NT2/D1 (cell line): ENCODE results near the gene SPACA6.

Experiments used
- DNase-seq: peaks from one replicate; pipeline ENCODE4 v3.0.0-alpha.2; 2011; ENCODE audit warnings: low read depth, low spot score
- H3K27me3 ChIP-seq: 2 replicates; pipeline ENCODE4 v1.6.0; 2011; ENCODE audit warnings: mild to moderate bottlenecking; ENCODE audit not compliant: insufficient read length, insufficient read depth
- H3K36me3 ChIP-seq: 2 replicates; pipeline ENCODE4 v1.6.1; 2011; ENCODE audit warnings: mild to moderate bottlenecking, low read length, mixed read lengths; ENCODE audit not compliant: insufficient read depth, insufficient read length
- H3K4me1 ChIP-seq: 2 replicates; pipeline ENCODE4 v1.5.1; 2011; ENCODE audit not compliant: insufficient read depth, insufficient read length
- H3K4me3 ChIP-seq: 2 replicates; pipeline ENCODE4 v1.5.1; 2011; ENCODE audit warnings: low read depth; ENCODE audit not compliant: insufficient read length
- H3K9ac ChIP-seq: 2 replicates; pipeline ENCODE4 v1.6.0; 2011; ENCODE audit warnings: low read depth; ENCODE audit not compliant: insufficient read length
- H3K9me3 ChIP-seq: 2 replicates; pipeline ENCODE4 v1.5.1; 2011; ENCODE audit warnings: mild to moderate bottlenecking, low read length; ENCODE audit not compliant: insufficient read depth
- SUZ12 ChIP-seq: IDR thresholded peaks from 2 replicates; pipeline ENCODE4 v1.6.1; 2011; ENCODE audit not compliant: insufficient read length, insufficient read depth; ENCODE audit errors: extremely low read depth
- YY1 ChIP-seq: IDR thresholded peaks from 2 replicates; pipeline ENCODE4 v1.6.1; 2011; ENCODE audit not compliant: insufficient read length, insufficient read depth
- ZNF274 ChIP-seq: IDR thresholded peaks from 2 replicates; pipeline ENCODE4 v1.6.1; 2011; ENCODE audit warnings: mild to moderate bottlenecking, low read depth, low read length

Gene SPACA6

DNA sequence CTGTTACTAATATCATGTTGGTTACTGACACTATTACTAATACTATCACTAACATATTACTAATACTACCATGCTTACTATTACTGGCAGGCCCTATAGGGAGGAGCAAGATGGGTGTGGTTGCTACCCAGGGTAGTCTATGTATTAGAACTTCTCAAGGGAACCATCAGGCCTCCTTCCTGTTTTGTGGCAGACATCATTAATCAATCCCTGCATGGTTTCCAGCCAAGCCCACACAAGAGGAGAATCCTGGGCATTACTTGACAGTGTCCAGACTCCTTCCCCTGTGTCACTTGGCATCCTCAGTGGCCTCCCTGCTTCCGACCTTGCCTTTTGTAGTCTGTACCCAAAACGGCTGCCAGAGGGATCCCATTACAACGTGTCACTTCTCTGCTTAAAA, 21.7 kb downstream of the SPACA6 start:
- no peaks in the 10 kb centered on the region for H3K36me3 ChIP-seq
- DNase-seq, result no peak
- H3K4me1 ChIP-seq, result peaks cover 2% of the 10 kb centered on the region
- no peak overlapping the region for H3K9ac ChIP-seq
- no peaks in the 10 kb centered on the region for H3K9me3 ChIP-seq
- no peak overlapping the region for H3K4me3 ChIP-seq
- peaks cover 35% of the 10 kb centered on the region for H3K27me3 ChIP-seq
- TF ChIP-seq ZNF274 (no peak), YY1 (no peak), SUZ12 (no peak)

DNA sequence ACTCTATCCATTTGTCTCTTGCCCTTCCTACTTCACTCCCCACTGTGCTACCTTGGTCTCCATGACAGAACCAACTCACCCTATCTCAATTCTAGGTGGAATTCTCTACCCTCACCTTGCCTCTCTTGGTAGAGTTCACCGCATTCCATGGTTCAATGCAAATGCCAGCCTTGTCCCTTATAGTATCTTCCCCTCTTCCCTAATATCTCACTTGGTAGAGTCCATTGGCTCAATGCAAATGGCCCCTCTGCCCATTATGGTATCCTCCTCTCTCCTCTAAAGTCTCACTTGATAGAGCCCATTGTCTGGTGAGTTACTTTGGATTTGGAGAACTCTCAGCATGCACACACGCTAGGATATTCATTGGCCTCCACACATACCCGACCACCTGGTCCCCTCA, 22.7 kb downstream of the SPACA6 start:
- Histone ChIP-seq H3K27me3 (peaks cover 35% of the 10 kb centered on the region), H3K9ac (no peak overlapping the region), H3K36me3 (no peaks in the 10 kb centered on the region), H3K9me3 (no peaks in the 10 kb centered on the region), H3K4me3 (no peak overlapping the region), H3K4me1 (peaks cover 2% of the 10 kb centered on the region)
- no peak for TF ChIP-seq YY1
- no peak for DNase-seq

DNA sequence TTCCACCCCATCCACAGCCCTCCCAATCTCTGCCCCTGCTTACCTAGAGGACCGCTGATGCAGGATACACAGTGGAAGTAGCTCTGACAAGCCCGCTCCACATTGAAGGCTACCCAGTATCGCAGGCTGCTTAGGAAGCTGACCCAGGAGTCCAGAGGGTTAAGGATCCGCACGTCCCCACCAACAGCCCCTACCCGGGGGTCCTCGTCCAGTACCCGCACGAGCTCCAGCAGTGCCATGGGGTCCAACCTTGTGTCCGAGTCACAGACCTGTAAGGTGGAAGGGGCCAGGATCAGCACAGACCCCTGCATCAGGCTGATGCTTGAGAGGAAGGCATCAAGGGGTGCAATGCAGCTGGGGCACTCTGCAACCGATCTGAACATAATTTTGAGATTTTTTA, 23.8 kb downstream of the SPACA6 start:
- no peak for TF ChIP-seq ZNF274
- TF ChIP-seq SUZ12, result no peak
- TF ChIP-seq YY1, result no peak
- DNase-seq, result no peak
- peaks cover 37% of the 10 kb centered on the region for H3K27me3 ChIP-seq

DNA sequence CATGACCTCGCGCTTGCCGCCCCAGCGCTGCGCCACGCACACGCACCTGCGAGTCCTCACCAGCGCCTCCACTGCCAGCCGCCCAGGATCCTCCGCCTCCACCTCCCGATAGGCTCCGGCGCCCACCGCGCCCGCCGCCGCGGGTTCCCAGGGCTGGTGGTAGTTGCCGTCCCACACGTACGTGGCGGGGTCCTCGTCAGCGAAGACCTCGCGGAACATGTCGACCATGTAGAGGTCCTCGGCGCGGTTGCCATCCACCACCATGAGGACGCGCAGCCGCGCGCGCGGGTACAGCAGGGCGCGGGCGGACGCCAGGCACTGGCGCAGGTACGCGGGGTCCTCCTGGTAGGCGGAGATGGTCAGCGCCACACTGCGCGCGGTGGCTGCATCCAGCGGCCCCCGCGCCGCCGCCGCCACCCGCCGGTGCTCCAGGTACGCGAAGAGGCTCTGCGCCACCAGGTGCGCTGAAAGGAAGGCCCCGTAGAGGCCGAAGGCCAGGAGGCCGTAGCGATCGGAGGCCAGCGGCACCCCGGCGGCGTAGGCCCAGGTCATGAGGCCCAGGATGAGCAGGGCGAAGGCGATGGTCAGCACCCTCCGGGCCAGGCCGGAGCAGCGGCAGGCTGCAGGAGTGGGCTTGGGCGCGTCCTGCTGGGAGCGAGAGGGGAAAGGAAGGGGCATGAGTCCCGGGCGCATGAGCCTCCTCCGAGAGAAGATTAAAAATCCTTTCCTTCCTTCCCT, 26.3 kb downstream of the SPACA6 start:
- no peaks in the 10 kb centered on the region for H3K36me3 ChIP-seq
- TF ChIP-seq ZNF274, result no peak
- no peak for TF ChIP-seq YY1
- TF ChIP-seq SUZ12, result no peak
- H3K4me3 ChIP-seq, result peak overlapping the region; percentile 62
- H3K9me3 ChIP-seq, result no peaks in the 10 kb centered on the region
- H3K9ac ChIP-seq, result peak overlapping the region; percentile 77
- no peak for DNase-seq
- peaks cover 37% of the 10 kb centered on the region for H3K27me3 ChIP-seq
- no peaks in the 10 kb centered on the region for H3K4me1 ChIP-seq

More for the DNA sequence above, 23.8 kb downstream of the SPACA6 start:
- no peaks in the 10 kb centered on the region for H3K36me3 ChIP-seq
- peaks cover 2% of the 10 kb centered on the region for H3K4me1 ChIP-seq
- H3K9me3 ChIP-seq, result no peaks in the 10 kb centered on the region
- H3K4me3 ChIP-seq, result no peak overlapping the region
- H3K9ac ChIP-seq, result no peak overlapping the region

DNA sequence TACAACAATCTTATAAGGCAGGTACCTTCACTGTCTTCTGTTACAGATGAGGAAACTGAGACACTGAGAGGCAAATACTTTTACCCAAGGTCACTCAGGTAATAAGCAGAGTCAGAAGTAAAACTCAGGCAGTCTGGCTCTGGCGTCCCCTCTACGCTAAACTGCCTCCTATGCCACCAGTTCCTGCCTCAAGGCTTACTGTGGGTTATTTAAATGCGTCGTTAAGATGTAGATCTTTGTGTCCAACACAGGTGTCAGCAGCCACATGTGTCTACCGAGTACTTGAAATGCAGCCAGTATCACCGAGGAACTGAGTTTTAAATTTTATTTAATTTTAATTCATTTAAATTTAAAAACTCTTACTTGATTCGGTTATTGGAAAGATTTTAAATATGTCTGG, 28.8 kb downstream of the SPACA6 start:
- Histone ChIP-seq H3K27me3 (peaks cover 32% of the 10 kb centered on the region), H3K9ac (no peak overlapping the region)

DNA sequence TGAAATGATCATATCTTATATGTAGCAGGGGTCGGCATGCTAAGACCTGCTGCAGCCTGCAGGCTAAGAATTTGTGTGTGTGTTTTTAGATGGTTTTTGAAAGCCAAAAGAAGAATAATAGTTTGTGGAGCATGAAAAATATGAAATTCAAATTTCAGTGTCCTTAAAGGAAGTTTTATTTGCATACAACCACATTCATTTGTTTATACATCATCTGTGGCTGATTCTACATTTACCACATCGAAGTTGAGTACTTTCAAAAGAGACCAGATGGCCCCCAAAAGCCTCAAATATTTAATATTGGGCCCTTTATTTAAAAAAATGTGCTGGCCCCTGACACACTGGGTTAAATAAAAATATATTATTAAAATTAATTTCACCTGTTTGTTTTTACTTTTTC, 29.4 kb downstream of the SPACA6 start:
- no peaks in the 10 kb centered on the region for H3K36me3 ChIP-seq
- no peaks in the 10 kb centered on the region for H3K9me3 ChIP-seq
- H3K27me3 ChIP-seq, result peaks cover 26% of the 10 kb centered on the region
- DNase-seq, result no peak
- H3K4me1 ChIP-seq, result peaks cover 2% of the 10 kb centered on the region
- TF ChIP-seq ZNF274 (no peak), YY1 (no peak), SUZ12 (no peak)
- no peak overlapping the region for H3K9ac ChIP-seq
- no peak overlapping the region for H3K4me3 ChIP-seq

More for the DNA sequence above, 28.8 kb downstream of the SPACA6 start:
- TF ChIP-seq YY1 (no peak), ZNF274 (no peak), SUZ12 (no peak)
- Histone ChIP-seq H3K9me3 (no peaks in the 10 kb centered on the region), H3K4me3 (no peak overlapping the region), H3K36me3 (no peaks in the 10 kb centered on the region), H3K4me1 (peaks cover 2% of the 10 kb centered on the region)
- no peak for DNase-seq

DNA sequence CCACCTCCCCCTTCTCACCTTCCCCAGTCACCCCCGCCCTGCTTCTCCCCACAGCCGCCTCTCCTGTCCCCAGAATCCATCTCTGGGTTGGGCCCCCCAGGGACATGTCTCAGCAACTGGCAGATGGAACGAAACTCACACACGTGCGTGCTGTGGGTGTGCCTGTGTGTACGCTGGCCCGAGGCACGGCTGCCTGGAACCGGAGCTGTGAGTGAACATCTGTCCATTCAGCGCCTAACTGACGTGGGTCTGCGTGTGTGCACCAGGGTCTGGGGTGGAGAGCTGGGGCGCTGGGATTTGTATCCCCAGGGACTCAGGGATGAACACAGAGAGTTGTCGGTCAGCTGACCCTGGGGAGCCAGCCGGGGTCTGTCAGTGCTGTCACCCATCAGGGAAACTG, 31.4 kb downstream of the SPACA6 start:
- no peak for TF ChIP-seq SUZ12
- no peak for TF ChIP-seq ZNF274
- TF ChIP-seq YY1, result no peak
- Histone ChIP-seq H3K4me3 (no peak overlapping the region), H3K9me3 (no peaks in the 10 kb centered on the region), H3K27me3 (peaks cover 6% of the 10 kb centered on the region), H3K36me3 (no peaks in the 10 kb centered on the region), H3K4me1 (peaks cover 2% of the 10 kb centered on the region), H3K9ac (no peak overlapping the region)
- no peak for DNase-seq
